ENCODE results near the gene SCD.
"Not testable (repeated sequence)": the region's sequence is repeated elsewhere in the genome, so short reads cannot be mapped to it uniquely, and the experiment has no call there.

The SCD gene

GRCh38 chr10:100362570-100363496 lies 15.8 kb downstream of the SCD start:
- no peak for DNase-seq

GRCh38 chr10:100364175-100364574 lies 17.1 kb downstream of the SCD start:
- no peak for DNase-seq

GRCh38 chr10:100364735-100365391 lies 17.8 kb downstream of the SCD start:
- no peak for DNase-seq

- DNase-seq: no peak
Observed at GRCh38 chr10:100368721-100369120, 21.7 kb downstream of the SCD start.

GRCh38 chr10:100370714-100371481 lies 23.9 kb downstream of the SCD start:
- DNase-seq: no peak

- DNase-seq: no peak
Observed at GRCh38 chr10:100371482-100372027, 24.5 kb downstream of the SCD start.

- no peak for DNase-seq
Observed at GRCh38 chr10:100372415-100373297, 25.6 kb downstream of the SCD start.

- peak; percentile 90 for DNase-seq
Observed at GRCh38 chr10:100373298-100374199, 26.5 kb downstream of the SCD start.

GRCh38 chr10:100374200-100374655 lies 27.2 kb downstream of the SCD start:
- DNase-seq: no peak

GRCh38 chr10:100374677-100375353 lies 27.8 kb downstream of the SCD start:
- DNase-seq: not testable (repeated sequence)

GRCh38 chr10:100376656-100377055 lies 29.6 kb downstream of the SCD start:
- not testable (repeated sequence) for DNase-seq

GRCh38 chr10:100377830-100378229 lies 30.8 kb downstream of the SCD start:
- DNase-seq: no peak

GRCh38 chr10:100380400-100380799 lies 33.4 kb downstream of the SCD start:
- DNase-seq: no peak

GRCh38 chr10:100382553-100382952 lies 35.5 kb downstream of the SCD start:
- DNase-seq: no peak

- no peak for DNase-seq
Observed at GRCh38 chr10:100383251-100383650, 36.2 kb downstream of the SCD start.

- no peak for DNase-seq
Observed at GRCh38 chr10:100391163-100392002, 44.4 kb downstream of the SCD start.

GRCh38 chr10:100392686-100393003 lies 45.6 kb downstream of the SCD start:
- DNase-seq: no peak

GRCh38 chr10:100395626-100396025 lies 48.6 kb downstream of the SCD start:
- no peak for DNase-seq

GRCh38 chr10:100396605-100397004 lies 49.6 kb downstream of the SCD start:
- no peak for DNase-seq
